NCI-H345 (cell line): ENCODE data around the gene SMPD4.
"Not testable (repeated sequence)": the region's sequence is repeated elsewhere in the genome, so short reads cannot be mapped to it uniquely, and the experiment has no call there.

Experiments
- DNase-seq: peaks from one replicate; lab custom pipeline; 2025; lab: John Stamatoyannopoulos, UW

SMPD4 gene

DNA sequence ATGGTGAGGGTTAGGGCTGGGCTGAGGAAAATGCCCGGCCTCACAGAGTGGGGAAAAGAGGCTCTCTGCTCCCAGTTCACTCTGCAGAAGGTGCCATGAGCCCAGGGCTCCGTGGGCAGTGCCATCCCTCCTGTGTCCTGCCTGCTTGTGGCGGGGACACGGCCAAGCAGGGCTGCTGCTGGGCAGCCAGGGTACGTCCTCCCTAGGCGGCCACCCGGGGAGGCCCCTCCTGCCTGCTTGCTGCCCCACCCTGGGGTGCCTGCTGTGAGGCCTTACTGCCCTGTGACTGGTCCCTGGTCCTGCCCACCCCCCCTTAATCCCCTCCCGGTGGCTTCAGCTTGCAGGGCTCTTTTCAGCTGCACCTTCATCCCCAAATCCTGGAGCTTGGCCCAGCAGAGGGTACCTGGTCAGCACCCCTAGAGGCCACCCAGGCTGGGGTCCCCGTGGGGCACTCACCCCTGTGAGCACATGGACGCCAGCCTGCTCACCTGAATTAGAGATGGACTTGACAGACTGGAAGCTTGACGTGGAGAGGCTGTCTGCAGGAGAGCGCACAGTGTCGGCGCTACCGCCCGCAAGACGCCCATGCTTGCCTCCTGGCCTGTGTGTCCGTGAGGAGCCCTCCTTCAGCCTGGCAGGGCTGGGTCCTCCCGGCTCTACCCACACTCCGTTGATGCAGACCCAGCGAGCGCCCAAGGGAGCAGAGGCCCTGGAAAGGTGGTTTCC is 39.6 kb downstream of the SMPD4 start:
- DNase-seq: not testable (repeated sequence)

DNA sequence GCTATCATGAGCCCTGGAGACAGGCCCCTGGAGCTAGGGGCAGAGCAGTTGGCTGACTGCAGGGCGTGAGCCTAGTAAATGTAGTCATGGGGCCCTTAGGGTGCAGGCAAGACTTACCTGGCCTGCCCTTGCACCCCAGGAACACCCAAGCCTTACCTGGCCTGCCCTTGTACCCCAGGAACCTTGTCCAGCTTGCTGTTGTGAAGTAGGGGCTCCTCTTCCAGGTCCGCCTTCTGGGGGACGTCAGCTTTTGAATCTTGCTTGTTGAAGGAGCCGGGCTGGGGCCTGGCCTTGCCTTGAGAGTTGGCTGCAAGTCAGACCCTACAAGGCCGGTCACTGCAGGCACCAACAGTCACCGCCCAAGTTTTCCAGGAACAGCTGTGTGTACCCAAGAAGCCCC is 40.4 kb downstream of the SMPD4 start:
- not testable (repeated sequence) for DNase-seq

DNA sequence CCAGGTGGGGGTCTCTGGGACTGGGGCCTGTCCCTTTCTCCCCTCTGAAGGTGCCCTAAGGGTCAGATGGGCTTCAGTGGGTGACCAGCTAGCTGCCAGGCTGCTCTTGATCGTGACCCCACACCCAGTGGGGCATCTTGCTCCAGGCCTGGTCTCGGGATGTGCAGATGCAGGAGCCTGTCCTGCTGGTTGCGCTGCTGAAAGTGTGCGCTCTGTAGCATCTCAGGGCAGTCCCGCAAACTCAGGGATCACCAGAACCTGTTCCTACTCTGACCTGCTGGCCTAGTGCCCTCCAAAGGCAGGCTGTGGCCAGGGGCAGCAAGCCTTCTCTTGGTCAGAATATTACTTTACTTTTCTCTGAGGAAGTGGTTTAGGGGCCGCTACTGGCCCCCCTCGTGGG is 40.9 kb downstream of the SMPD4 start:
- DNase-seq: not testable (repeated sequence)

DNA sequence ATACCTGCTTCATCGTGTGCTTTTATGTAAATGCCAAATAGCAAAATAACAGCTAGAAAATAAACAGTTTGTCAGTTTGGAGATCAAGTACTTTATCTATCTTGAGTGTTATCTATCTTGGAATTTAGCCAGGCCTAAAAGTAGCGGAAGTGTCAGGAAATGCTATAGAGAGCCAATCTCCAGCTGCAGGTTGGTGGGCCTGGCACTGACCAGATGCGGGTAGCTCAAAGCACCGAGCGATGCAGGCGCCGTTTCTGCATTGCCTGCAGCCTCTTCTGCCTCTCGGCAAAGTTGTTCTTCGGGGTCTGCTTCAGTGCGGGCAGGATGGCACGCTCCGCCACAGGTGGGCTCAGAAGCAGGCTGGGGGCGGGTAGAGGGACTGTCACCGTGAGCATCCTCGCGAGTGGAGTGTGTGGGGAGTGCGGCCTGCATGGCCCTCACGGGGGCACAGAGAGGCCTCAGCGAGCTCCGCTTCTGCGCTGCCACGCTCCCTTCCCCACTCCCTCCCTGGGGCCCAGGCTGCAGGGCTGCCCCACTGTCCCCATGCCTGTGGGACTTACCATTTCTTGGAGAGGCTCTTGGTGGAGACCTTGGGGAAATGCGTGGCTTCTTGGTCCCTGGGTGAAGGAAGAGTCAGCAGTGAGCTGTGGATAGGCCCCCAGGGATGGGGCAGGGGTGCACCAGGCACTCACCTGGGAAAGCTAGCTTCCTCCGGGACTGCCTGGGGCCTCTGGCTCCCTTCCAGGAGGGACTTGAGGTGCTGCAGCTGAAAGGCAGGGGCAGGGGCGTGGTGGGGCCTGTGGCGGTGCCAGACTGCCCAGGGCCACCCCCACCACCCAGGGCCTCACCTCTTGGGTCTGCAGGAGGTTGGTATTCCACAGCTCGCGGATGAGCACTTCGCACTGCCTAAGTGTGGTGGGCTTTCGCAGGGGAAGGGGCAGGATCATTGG is 41.8 kb downstream of the SMPD4 start:
- DNase-seq: peak; percentile 35

DNA sequence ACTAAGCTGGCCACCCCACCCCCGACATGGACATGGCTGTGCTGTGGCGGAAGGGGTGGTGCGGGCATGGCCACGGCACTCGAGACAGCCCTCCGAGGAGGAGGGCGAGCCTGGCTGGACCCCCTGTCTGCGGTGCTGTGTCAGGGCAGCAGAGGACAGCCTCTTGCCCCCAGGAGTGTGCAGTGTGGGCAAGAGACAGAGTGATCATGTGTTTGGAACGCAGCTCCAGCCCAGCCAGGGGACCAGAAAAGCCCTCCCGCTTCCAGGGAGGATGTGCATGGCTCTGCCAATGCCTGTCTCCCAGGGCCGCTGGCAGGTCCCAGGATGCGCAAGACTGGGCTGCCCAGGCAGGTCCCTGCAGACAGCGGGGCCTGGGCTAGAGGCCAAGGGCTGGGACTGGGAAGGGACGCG is 42.6 kb downstream of the SMPD4 start:
- DNase-seq: peak; percentile 48

DNA sequence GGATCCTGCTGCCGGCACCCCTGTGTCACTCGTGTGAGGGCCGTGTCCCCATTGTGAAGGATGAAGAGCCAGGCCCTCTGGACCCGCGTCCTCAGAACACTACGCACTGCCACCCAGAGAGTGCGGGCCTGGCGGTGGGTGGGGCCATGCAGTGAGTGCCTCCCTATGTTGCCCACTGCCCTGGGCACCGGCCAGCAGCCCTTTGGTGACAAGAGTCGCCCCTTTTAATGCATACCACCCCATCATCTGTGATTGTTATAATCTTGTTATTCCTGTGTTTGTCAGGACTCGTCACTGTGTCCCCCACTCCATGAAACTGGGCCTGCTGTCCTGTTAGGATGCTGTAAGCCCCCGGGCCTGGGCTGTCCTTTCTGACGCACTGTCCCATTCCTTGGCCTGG is 43.1 kb downstream of the SMPD4 start:
- DNase-seq: not testable (repeated sequence)

DNA sequence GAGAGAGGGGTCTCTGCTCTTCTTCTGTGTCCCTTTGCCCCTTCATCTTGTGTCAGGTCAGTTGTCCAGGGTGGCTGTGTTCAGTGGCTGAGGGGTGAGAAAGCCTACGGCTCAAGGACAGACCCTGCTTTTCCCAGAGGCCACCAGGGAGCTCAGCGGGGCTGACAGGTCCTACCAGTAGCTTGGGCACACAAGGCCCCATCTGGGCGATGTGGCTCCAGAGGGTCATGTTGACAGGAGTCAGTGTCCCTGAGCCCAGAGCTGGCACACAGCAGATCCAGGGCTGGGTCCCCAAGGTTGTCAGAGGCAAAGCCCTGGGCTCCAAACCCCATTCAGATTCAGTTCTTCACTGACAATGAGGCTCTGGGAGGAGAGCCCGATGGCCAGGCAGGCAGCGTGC is 44.3 kb downstream of the SMPD4 start:
- DNase-seq: not testable (repeated sequence)

DNA sequence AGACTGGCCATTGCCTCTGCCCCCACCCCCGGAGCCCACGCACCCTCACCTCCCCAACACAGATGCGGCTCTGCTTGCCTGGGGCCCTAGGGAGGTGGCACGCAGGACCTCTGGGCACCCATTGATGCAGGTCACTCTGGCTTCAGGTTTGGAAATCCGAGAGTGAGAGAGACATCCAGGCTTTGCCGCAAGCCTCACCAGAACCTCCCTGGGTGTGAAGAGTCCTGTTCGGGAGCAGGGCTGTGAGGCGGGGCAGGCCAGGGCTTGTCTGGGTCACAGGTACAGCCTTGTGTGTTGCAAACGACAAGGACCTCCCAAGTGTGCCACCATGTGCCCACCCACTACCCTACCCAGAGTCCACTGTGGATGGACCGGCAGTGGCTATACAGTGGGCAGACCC is 44.9 kb downstream of the SMPD4 start:
- DNase-seq: not testable (repeated sequence)

DNA sequence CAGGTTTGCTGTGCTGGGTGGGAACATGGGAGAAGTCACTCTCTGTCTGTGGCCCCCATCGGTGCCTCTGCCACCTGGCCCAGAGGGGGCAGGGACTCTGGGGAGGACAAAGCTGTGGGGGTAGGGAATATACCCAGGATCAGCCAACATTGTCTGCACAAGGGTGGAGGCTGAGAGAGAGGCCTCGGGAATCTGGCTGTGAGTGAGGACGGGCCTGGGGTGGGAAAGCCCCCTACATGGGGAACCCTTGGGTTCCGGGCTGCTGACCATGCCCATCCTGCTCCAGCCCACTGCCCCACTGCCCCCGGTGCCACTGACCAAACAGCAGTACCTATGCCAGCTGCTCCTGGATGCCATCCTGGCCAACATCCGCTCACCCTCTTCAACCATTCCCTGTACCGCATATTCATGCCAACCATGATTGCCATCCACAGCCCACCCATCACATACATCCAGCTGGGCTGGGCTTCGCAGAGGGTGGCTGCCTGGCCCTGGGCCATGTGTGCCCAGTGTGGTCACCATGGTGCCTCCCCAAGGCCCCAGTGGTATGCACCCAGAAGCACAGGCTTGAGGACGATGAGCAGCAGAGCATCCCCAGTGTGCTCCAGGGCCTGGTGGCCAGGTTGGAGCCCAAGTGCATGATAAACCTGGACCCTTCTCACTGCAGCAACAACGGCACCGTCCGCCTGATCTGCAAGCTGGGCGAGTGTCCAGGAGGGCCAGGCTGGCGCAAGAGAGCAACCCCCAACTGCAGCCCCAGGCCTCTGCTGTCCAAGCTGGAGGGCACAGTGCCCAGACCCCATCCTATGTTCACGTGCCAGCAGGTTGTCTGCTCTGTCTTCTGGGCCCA is 45.5 kb downstream of the SMPD4 start:
- no peak for DNase-seq

DNA sequence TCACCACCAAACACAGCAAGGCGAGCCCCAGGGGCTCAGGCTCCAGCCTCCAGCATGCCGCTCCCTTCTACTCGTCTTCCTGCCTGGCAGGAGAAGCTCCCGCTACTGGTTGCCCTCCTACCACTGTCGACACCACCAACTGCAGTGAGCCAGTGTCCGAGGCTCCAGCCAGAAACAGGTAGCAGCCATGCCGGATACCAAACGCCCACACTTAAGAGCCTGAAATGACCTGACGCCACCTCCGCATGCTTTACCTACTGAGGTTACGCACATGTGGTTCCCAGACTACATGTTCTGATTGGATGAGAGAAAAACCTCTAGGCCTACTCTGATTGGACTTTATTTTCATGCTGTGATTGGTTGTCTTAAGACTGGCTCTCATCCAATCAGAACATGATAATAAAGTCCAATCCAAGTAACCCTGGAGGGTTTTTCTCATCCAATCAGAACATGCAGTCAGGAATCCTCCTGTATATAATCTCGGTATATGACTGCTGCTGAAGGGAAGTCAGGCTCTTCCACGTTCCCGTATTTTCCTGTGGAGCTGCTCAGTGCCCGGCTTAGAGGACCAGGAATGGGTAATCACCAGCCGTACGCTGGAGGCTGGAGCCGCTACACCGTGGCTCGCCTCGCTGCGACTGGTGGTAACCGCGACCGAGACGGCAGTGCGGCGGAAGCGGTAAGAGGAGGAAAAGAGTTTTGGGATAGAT is 52.1 kb downstream of the SMPD4 start, which contains the start of gene POTEF:
POTEF (minus strand) TSS at position 103 of the 710 bp plus-strand sequence. CDS start 8,707 bp downstream, outside the sequence.
- not testable (repeated sequence) for DNase-seq

DNA sequence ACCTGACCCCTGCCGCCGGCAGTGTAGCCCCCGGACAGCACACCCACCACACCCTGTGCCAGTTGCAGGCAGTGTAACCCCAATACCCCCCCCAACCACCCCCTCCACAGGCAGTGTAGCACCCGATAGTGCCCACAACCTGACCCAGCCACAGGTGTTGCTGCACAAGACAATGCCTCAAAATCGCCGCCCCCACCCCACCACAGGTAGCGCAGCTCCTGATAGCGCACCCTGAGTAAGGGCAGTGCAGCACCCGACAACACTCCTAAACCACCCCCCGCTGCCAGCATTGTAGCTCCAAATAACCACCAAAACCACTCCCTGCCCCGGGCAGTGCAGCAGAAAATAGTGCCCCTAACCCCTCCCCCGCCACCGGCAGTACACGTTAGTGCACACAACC is 52.9 kb downstream of the SMPD4 start:
- not testable (repeated sequence) for DNase-seq

DNA sequence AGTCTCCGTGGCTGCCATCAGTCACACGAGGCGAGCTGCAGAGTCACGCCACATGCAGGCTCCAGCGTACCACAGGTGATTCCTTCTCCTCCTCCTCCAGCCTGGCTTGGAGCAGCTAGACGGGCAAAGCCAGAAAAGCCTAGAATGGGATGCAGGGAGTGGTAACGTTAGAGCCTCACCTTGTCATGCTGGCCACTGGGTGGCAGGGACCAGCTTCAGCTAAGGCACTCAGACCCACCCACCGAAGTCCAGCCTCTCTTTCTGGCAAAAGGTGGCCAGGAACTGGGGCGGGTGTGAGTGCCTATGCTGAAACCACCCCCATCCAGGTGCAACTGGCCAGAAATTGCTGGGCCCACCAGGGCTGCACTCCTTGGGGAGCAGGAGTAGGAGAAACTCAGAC is 53.7 kb downstream of the SMPD4 start:
- not testable (repeated sequence) for DNase-seq

DNA sequence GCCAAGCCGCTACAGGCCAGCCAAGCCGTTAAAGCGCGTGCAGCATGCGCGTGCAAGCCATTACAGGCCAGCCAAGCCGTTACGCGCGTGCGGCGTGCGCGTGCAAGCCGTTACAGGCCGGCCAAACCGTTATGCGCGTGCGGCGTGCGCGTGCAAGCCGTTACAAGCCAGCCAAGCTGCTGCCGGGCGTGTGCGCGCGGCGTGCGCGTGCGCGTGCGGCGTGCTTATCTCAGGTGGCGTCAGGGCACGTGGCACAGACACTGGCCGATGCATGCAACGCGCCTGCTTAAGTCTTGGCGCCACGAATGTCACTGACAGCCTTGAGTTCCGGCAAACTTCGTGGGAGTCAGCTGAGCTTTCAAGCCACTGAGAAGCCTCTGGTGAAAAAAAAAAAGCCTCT is 60.5 kb downstream of the SMPD4 start:
- DNase-seq: not testable (repeated sequence)

DNA sequence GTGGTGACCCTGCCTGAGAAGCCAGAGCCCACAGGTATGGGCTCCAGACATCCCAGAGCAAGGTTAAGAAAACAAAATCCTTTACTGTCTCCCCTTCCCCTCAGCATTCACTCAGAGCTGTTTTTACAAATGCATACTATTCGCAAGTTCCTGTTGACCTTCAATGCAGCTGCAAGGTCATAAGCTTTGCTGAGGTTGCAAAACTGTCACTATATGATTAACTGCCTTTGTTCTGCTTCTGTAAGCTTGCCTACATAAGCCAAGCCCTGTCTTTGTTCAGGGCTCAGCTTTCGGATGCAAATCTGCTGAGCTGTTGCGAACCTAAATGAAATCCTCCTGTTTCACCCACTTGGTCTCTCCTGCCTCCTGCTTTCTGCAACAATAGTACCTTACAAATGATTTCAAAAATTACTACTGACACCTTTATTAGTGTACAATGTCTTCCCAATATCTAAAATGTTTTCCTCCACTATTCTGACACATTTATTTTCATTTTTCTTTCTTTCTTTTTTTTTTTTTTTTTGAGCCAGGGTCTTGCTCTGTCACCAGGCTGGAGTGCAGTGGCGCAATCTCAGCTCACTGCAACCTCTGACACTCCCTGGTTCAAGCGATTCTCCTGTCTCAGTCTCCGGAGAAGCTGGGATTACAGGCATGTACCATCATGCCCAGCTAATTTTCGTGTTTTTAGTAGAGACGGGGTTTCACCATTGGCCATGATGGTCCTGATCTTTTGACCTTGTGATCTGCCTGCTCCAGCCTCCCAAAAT is 78.6 kb downstream of the SMPD4 start:
- peak; percentile 15 for DNase-seq
